ENCODE results near the gene RTP3.

The RTP3 gene

DNA sequence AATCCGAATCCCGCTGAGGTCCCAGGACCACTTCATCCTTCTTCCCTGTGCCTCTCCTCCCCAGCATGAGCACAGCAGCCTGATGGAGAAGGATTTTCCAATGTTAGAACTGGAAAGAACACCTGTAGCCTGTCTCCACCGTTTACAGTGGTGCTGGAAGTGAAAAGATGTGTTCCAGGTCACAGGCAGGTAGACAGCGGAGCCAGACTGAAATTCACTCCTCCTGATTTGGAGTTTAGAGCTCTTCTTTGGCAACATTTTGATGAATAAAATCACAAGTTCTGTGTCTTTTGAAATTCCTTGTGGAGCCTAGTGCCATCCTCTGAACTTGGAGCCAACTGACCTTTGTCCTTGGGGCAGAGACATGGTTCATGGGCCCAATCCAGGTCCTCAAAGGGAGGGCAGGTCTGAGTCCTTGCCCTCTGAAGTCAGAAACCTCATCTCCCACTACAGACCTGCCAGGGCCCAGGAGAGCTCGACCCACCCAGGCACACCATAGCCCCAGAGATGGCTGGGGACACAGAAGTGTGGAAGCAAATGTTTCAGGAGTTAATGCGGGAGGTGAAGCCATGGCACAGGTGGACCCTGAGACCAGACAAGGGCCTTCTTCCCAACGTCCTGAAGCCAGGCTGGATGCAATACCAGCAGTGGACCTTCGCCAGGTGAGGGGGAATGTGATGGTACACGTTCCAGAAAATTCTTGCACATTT is at the start of gene RTP3:
TSS of gene RTP3 (plus strand) at position 421 of the 710 bp plus-strand sequence. CDS start at position 508, 87 bp downstream.
- DNase-seq, result no peak

DNA sequence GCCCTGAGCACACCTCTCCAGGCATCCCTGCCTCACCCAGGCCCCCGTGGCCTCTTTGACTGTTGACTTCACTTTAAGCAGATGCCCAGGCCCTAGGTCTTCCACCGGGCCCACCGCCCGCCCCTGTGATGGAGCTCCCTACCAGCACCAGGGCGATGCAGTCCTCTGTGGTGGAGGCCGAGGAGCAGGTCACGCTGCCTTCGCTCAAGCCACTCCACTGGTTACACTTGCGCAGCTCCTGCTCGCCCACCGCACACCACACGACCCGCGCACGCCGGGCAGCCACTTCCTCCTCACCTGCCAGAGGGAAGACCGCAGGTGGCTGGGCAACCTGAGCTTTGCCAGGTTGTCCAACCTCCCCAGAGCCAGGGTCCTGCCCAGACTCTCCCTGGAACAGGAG is 49.1 kb upstream of the RTP3 start:
- no peak for DNase-seq

DNA sequence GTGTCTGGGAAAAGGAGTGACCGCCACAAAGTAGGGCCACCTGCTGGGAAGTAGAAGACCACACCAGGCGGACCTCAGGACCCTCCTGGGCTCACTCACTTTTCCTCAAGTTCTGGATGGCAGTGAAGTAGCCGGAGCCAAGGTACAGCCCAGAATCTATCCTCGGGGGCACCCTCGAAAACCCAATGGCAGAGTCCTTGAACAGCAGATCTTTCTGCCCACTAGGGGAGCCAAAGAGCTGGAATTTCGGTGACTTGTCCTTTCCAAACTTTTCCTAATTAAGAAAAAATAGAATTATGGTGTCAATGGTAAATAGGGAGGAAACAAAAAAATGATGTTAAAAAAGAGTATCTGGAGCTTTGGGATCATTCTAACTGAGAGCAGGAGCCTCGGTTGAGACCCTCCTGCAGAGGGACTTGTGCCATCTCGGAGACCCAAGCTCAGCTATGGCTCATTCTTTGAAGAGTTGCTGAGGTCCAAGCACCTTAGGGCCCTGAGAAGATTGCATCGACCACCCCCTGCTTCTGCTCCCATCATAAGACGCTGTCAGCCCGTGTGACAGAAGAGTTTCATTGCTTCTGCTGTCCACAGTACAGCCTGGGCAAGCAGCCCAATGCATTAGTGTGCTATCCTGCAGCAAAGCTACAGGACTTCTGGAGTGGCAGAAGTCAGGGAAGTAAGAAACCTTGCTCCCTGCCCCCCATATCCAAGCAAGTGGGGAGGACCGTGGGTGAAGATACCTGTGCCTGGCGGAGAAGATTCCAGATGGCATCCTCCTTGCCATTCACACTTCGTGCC is 47.8 kb upstream of the RTP3 start:
- peak; percentile 43 for DNase-seq

DNA sequence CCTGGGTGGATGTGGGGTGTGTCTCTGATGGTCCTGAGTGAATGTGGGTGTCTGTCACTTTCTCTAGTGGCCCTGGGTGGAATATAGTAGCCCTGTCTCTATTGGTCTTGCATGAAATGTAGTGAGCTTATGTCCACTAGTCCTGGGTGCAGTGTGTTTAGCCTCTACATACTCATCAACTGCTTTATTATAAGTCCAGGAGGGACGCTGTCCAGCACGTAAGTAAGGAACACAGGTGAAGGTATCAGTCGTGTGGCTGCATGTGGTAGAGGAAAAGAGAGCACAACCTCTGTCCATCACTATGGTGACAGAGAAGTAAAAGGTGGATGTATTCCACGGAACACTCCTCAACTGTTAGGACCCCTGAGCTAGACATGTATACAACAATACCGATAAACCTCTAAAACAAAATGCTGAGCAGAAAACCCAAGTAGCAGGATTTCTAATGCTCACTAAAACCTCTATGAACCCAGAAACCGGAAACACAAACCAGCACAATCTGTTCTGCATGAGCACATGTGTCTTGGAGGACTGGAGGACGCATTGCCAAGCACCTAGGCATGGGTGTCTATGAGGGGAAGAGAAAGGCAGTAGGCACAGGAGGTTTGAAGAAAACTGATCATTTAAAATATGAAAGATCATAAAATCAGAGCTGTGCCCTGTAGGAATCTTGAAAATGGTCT is 44.1 kb upstream of the RTP3 start:
- DNase-seq, result no peak

DNA sequence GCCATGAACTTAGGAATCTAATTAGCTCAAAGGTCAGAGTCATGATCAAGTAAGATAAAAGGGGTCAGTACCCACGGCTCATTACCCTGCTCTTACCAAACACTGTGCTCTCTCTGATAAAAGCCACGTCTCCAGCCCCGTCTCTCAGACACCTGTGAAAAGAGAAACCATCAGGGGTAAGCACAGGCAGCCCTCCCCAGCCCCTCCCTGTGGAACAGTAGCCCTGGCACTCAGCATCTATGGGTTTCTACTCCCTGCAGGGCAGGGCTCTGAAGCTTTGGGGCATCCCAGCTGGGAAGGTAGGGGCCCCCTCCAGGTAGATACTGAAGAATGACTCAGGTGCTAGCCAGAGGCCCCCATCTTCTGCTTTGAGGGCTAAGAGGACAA is 43.6 kb upstream of the RTP3 start:
- DNase-seq, result no peak

DNA sequence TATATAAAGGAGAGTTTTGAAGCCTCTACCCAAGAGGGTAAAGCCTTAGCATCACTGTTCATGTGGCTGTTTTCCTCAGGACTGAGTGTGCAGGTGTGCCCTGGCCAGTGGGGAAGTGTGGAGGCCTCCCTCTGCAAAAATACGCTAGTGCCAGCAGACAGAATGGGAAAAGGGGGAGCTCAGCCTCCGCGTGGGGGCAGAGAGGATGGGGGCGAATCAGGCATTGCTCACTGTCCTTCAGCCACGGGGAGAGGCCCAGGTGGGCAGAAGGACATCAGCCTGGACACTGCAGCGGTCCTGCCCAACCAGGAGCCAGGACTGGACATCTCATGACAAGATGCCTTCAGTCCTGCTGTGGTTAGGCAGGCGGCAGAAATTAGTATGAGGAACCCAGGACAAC is 43.2 kb upstream of the RTP3 start:
- no peak for DNase-seq

DNA sequence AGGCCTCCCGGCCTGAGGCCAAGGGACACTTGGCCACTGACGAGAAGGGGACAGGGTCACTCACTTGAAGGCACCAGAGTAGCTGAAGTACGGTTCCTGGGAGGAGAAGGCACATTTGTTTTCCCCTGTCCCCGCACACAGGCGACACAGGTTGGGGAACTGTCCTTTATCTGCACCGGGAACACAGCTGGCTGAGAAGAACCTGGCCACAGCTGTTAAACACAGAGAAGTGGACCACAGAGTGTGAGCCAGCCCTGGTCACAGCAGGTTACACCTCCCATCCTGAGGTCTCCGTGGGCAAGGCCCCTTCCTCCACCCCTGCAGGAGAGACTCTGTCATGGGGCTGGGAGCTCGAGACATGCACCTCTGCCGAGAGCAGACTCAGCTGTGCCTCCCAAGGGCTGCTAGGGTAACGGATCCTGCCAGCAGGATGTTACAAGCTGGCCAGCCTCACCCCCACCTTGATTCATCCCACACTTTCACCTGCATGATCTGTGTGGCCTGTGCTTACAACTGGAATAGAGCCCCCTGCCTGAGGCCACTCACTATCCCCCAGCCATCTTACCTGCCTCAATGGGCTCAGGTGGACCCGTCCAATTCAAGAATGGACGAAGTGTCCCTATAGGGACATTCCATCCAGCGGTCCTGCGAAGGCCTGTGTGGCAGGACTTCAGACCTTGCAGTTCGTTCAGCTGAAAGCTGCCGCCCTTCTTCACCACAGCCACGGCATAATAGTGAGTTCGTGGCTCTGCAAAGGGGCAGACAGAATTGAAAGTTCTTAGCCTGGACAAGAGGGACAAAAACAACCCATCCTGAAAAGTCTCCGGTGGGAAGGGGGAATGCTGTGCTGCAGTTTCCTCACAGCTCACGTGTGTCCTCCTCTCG is 42.3 kb upstream of the RTP3 start:
- DNase-seq, result no peak

DNA sequence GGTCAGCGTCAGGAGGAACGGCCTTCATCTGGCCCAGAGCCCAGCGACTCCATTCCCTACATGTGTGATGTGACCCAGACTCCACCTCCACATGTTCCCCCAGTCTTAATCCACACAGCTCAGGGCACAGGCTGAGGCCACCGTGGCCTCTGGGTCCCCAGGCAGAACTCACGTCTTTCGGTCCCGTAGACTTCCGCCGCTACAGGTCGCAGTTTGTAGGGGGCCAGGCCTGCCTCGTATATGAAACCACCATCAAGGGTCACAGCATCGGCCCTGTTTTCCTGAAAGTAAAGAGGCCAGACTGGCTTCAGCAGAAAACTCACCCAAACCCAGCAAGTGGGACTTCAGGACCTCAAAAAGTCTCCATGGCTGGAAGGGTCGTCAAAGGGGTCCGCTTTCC is 41.7 kb upstream of the RTP3 start:
- no peak for DNase-seq

DNA sequence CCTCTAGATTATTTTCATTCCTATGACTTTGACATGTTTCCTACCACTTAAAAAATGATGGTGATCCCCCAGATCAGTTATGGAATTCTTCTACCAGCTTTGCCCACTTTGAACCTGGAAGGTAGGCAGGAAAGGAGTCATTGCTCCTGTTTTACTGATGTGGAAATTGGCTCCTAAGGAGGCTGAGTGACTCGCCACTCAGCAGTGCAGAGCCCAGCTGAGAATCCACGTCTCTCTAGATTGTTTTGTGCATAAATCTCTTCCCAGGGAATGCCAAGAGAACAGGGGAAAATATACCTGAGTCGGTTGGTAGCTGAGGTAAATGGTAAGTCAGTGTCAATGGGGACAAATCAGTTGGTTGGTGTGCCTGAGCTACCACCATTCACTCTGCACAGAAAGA is 37.7 kb upstream of the RTP3 start:
- no peak for DNase-seq

DNA sequence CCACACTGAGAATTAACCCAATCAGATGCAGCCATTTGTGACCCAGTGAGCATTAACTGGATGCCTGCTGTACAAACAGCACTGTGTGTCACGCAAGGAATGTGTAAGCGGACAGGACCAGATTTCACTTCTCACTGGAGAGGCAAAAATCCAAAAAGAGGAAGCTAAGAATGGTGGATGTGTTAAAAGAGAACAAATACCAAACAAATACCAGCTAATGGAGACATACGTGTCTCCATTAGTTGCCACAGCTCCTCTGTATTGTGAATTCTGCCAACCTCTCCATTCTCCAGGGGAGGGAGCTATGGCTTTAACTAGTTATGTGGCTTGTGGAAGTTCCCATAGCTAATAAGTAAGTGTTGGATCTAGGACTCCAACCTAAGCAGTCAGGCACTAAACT is 35.7 kb upstream of the RTP3 start:
- peak; percentile 33 for DNase-seq

DNA sequence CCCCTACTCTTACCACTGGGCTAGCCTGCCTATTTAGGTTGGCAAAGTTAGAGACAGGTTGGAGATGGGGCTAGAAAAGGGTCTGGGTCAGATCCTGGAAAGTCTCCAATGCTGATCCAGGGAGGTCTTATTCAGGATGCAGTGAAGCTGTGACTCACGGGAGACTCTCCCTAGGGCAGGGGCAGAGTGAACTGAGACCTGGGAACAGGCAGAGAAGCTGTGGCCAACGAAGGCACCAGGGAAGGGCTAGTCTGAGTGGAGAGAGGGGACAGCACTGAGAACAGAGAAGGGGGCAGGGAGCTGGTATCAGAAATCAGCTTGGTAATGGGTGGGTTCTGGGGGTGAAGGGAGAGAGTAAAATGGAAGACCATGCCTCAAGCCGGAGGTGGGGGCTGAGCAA is 35.3 kb upstream of the RTP3 start:
- DNase-seq, result no peak

DNA sequence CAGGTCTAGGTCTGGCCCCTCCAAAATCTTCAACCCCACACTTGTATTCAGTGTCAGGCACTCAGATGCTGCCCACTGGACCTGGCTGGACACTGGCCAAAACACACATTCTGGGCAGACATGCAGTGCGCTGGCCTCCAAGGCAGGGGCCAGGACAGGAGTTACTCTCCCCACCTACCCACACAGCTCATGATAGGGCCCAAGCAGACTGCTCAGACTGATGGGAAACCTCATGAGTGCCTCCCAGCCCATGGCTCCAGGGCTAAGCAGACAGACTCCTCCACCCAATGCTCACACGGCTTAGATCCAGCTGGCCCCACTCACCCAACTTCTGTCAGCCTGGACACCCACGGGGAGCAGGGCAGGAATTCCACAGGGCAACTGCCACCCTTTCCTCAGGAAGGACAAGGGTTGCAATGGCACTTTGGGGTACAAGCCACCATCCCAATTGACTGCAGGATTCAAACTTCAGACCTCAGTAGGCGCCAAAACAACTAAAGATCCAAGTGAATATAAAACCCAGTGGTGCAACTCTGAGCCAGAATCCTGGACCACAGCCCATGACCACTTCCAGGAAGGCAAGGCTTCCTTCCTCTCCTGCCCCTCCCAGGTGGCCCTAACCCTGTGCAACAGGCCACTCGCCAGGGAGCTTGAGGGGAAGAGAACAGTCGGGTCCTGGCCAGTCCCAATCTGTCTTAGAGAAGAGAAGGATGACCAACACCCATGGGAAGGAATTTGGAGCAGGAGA is 34.5 kb upstream of the RTP3 start:
- DNase-seq, result no peak

DNA sequence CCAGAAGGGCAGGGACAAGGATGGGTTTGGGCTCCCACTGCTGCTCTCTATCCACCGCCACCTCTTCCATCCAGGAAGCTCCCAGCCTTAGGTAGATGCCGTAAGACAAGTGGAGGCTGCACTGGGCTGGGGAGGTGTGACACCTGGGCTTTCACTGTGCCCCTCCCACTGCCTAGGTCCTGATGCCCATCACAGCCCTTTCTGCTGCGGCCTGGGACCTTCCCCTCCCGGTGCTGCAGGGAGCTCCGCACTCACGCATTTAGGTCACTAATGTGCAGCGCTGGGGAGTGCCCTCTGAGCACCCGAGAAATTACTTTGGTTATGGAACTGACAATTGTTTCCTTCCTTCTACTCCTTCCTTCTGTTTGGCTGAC is 33.9 kb upstream of the RTP3 start:
- DNase-seq, result no peak

DNA sequence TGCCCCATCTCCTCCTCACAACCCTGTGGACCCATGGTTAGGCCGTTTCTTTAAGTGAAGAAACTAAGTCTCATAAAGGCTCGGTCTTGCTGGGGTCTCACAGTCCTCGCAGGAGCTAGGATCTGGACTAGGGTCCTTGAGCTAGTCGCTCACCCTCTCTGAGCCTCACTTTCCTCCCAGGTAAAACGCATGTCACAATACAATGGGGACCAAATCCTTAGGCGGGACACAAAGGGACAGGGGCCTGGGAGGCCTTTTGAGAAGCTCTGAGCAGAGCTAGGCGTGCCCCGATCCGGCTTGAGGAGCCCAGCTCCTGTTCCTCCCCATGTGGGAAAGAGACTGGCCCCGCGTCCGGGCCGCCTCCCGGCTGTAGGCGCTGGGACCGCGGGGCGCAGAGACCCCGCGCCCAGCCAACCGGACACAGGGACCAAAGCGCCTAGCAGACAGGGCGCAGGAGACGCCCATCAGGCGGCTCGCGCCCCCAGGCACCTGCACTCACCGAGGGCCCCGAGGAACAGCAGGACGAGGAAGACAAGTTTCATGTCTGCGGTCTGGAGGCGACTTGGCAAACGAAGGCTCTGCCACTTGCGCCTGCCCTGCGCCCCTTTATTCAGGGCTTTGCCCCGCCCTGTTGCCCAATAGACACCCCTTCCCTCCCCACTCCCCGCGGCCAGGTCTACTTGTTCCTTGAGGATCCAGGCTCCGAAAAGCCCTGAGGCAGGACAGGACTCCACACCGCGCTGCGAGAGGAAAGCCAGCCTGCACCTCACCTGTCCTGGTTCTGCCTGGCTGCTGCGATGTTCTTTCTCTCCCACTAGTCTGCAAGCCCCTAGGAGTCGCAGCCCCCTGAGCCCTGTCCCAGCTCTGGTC is 33.2 kb upstream of the RTP3 start, which contains the start of gene LTF:
TSS of gene LTF (minus strand) at position 580 of the 870 bp plus-strand sequence. CDS start at position 542, 38 bp downstream.
- no peak for DNase-seq

DNA sequence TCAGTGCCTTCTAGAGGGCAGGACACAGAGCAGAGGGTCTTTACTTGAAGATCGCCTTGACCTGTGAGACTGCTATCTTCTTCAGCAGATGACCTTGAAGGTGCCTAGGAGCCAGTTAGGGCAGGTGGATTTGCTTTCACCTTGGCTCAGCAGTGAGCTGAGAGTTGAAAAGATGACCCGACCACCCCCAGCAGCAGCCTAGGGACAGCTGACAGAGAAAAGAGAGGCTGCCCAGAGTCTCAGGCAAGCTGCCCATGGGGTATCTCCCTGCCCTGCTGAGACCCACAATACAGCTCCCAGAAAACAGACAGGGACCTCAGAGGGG is 32.6 kb upstream of the RTP3 start:
- no peak for DNase-seq

DNA sequence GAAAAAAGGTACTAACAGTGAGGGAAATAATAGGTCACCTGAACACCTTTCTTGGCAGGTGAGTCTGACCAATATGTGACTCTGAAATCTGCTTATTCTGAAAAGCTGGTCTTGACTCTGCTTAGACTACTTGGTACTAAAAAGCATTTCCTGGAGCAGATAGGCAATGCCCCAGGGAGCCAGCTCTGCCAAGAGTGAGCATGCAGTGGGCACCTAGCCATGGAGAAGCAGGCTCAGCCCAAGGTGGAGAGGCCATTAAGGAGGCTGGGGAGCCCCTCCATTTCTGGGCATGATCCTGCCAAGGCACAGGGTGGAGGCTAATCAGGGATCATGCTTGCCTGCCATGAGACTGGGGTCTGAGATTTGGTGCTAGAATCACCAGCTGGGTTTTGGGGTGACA is 31.5 kb upstream of the RTP3 start:
- no peak for DNase-seq

DNA sequence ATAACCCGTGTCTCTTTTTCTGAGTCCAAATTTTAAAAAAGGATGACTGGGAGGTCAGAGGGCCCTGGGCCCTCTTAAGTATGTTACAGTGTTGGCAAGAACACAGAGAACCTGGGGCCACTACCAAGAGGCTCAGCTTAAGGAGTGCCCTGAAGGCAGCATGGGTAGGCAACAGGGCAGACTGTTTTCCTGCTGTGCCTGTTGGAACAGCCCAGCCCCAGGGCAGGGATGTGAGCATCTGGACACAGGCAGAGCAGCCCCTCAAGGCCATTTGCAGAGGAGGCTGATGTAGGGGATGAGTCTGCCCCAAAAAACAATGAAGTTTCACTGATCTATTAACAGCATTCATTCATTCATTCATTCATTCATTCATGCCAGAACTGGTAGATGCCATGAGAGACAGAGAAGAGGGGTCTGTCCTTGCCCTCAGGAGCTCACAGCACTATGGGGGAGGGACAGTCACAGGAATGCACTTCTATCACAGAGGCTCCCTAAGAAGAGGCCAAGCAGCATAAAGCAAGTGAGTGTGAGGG is 30.8 kb upstream of the RTP3 start:
- no peak for DNase-seq

DNA sequence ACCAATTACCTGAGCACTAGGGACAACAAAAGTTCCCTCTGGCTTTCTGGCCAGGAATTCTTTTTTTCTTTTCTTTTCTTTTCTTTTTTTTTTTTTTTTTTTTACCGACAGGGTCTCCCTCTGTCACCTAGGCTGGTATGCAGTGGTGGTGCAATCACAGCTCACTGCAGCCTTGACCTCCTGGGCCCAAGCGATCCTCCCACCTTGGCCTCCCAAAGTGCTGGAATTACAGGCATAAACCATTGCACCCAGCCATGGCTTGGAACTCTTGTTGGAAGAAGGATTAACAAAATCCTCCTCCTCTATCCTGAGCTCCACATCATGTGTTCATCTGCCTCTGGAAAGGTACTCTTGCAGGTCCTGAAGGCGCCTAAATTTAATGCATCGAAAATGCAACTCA is 30.2 kb upstream of the RTP3 start:
- DNase-seq, result no peak

DNA sequence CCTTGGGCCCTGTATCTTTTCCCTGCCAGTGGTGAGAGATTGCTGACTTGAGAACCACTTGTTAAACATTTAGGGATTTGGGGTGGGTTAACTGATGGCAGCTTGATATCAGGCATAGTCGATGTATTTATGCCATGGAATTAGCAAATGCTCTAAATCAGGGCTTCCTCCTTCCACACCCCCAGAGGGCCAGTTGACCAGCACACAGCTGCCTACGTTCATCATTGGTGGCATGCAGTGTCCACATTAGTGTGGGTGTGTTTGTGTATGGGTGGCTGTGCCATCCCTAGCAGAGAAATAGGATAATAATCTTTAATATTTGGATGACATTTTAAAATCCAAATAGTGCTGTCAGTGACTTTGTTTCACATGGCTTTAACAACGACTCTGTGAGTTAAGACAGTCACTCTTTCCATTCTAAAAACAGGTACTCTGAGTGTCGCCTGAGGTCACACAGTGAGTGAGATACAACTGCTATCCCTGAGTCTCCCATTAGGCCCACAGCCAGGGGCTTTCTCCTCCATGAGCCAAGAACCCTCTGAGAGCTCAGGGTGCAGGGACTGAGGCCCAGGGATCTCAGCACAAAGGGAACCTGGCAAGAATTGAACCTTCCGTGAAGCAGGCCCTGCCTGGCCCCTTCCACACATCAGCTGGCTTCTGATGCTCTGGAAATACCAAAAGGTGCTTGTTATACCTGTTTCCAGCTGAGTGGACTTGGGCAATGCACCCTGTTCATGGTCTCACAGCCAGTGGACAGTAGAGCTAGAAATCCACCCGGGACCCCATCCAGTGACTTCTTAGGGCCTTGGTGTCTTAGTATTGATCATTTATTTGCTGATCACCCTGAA is 28.8 kb upstream of the RTP3 start:
- no peak for DNase-seq

All from hematopoietic multipotent progenitor cell treated with erythropoietin and hydrocortisone succinate and interleukin-3 and kit ligand, for 8 days (in vitro differentiated cells).